Measurements from ENCODE around the gene PYGB.

DNA sequence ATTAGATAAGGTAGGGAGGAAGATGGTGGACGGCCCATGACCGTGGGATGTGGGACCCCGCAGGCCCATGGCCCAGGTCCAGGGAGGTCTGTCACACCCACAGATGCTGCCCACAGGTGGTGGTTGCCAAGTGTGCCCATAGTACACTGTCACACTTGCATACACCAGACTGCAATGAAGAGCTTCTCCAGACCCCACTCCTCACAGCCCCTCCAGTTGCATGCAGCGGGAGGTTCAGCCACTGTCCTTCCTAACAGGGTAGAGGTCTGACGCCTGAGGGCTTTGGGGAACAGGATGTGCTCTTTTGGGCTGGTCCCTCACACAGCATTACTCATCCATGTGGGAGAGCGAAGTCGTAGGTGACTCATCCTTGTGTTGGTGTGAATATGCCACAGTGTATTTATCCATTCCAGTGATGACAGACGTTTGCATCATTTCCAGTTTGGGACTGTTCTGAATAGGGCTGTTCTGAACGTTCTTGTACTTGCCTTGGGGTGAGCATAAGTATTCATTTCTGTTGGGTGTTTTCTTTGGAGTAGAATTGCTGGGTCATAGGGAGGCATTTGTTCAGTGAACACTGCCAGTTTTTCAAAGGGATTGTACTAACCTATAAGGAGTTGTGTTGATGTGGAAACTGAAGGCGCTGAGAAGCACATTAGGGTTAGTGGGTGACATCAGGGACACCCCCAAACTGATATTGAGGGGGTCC, 10.1 kb upstream of the PYGB start:
- TF ChIP-seq TAF1 (IDR thresholded peaks at IDR 0.05; ENCODE audit: borderline replicate concordance, insufficient read depth, low read length) = no peak
- TF ChIP-seq POLR2AphosphoS5 (IDR thresholded peaks at IDR 0.05; ENCODE audit: low read depth, low read length) = peak; percentile 38
- peak in 1 of 2 experiments; percentile 65; a peak in 2 of 4 replicates for TF ChIP-seq REST (IDR thresholded peaks at IDR 0.05; ENCODE audit: insufficient read depth in 1 of 2, low read depth in 2 of 2, low read length in 2 of 2)
- TF ChIP-seq SIN3A (IDR thresholded peaks at IDR 0.05; ENCODE audit: borderline replicate concordance, insufficient read depth, low read length) = peak; percentile 84; the same call in 1 of the 2 replicates

Data from PFSK-1 (cell line).